Measurements from ENCODE around the gene TRIM58.

The TRIM58 gene

DNA sequence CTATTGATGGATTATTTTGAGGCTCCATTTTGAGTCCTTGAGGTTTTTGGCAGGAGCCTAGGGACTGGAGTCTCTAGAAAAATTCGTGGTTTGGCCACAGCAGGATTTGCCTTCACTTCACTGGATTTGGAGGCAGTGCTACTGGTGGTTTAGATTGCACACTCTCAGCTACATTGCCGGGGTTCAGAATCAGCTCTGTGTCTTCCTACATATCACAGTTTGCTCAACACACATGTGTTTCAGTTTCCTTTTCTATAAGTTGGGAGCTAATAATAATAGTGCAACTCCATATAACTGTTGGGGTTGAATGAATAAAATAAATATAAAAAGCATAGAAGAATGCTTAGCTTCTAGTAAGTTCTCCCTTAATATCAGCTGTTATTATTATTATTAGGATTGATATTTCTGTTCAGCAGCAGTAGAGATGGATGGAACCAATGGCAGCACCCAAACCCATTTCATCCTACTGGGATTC lies 38.2 kb downstream of the TRIM58 start, which contains the start of gene OR2W3:
Gene OR2W3 (plus strand): TSS at position 425 of the 475 bp plus-strand sequence. CDS start 0 bp downstream, at position 425.
- no peak for DNase-seq

DNA sequence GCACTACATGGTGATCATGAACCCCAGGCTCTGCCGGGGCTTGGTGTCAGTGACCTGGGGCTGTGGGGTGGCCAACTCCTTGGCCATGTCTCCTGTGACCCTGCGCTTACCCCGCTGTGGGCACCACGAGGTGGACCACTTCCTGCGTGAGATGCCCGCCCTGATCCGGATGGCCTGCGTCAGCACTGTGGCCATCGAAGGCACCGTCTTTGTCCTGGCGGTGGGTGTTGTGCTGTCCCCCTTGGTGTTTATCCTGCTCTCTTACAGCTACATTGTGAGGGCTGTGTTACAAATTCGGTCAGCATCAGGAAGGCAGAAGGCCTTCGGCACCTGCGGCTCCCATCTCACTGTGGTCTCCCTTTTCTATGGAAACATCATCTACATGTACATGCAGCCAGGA lies 39.0 kb downstream of the TRIM58 start:
- no peak for DNase-seq

DNA sequence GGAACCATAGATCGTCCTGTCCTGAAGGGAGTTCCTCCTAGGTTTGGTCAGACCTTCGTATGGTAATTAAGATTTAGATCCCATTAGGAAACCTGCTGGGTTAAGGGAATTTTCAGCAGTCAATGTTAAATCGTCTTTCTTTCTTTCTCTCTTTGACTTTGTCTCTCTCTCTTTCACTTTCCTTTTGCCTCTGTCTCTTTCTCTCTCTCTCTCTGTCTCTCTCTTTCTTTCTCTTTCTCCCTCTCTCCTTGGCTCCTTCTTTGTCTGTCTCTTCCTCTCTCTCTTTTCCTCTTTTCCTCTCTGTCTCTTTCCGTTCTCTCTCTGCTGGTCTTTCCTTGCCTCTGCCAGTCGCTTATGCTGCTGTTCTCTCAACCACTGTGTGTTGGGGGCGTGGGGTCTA lies 47.1 kb downstream of the TRIM58 start:
- no peak for DNase-seq

DNA sequence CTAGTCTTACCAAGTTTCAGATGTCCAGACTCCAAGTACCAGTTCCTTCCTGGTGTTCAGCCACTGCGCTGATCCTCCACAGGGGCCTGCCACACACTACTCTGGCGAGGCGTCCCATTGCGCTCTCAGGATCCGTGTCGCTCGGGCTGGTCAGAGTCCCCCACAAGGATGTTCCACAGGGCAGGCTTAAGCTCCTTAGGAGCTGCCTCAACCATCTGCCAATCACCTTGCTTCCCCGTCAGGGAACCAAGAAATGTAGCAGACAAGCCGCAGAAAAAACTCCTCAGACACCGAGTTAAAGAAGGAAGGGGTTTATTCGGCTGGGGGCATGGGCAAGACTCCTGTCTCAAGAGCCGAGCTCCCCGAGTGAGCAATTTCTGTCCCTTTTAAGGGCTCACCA lies 48.2 kb downstream of the TRIM58 start:
- DNase-seq: no peak

DNA sequence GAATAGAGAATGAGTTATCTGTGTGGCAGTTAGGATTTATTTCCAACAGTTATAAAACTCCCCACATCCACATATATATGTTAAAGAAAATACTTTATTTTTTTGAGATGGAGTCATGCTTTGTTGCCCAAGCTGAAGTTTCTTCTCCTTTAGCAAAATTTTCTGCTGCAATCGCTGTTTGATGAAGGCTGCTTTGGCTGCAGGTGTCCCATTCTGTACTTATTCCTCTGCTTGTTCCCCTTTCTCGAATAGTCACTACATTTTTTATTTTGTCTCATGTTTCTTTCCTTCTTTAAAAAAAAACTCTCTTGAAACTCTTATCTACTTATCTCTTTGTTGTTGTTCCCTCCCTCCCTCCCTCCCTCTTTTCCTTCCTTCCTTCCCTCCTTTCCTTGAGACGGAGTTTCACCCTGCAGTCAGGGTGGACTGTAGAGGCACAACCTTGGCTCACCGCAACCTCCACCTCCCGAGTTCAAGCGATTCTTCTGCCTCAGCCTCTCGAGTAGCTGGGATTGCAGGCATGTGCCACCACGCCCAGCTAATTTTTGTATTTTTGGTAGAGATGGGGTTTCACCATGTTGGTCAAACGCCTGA lies 49.0 kb downstream of the TRIM58 start:
- no peak for DNase-seq

DNA sequence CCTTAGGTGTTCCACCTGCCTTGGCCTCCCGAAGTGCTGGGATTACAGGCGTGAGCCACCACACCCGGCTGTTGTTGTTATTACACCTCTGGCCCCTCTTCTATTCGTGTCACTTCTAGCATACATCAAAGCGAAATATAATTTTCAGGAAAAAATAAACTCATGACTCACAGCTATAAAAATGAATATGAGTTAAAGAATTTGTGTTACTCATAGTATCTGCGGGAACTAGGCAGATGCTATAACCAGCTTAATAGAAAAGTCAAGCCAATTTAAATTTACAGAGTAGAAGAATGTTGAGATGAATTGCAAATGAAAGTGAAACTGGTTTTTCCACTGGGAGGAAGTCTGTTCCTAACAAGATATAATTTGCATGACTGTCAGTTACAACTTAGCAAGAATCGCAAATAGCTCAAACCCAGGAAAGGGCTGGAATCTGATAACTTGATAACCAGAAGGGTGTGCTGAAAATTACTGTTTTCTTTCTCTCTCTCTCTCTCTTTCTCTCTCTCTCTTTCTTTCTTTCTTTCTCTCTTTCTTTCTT lies 49.6 kb downstream of the TRIM58 start:
- DNase-seq: no peak

DNA sequence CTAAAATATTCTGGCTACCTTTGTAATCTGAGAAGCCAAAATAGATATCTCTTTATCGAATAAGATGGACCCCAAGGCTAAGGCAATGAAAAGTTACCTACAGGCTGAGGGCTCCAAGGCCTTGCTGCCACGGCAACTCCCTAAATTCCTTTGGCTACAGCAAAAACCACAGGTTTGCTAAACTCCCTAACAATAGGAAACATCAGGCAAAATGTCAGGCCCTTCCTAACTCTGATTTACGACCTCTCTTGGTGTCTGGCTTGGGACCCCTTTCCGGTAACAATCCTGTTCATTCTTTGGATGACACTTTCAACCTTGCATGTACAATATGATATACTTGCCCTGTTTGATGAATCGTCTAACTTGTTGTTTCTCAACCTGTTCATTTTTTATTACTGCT lies 51.8 kb downstream of the TRIM58 start:
- DNase-seq: no peak

DNA sequence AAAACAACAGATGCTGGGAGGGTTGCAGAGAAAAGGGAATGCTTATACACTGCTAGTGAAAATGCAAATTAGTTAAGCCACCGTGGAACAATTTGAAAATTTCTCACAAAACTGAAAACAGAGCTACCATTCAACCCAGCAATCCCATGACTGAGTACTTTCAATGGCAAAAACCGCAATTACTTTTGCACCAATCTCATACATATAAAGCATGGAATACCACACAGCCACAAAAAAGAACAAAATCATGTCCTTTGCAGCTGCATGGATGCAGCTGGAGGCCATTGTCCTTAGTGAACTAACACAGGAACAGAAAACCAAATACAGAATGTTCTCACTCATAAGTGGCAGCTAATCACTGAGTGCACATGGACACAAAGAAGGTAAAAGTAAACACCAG lies 56.8 kb downstream of the TRIM58 start:
- DNase-seq: no peak

DNA sequence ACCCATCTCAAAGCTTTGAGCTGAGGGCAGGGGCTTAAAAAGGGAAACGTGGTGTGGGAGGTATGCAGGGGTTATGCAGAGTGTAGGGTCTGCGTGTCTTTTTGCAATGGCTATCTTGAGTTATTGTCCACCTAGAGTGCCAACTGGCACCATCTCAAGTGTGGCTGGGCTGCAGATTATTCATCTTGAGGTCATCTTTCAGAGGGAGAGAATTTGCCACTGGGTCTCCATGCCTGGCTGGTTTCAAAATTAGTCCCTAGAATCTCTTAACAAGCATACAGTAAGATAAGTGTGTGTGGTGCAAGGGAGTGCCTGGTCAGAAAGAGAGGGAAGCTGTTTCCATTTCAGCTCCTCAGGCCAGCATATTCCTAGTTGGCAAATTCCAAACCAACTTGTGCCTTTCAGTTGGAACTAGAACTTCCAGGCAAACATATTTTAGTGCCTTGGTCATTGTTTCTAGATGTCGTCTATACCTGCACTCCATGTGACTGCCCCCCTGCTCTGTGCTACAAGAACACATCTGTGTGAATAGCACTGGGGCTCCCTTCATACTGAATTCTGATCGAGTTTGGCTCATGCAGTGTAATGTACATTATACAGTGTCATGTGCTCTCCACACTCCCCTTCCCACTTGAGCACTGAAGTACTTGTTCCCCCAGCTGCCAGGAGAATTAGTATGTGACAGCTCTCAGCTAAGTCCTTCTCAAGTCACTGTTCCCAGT lies 58.1 kb downstream of the TRIM58 start:
- DNase-seq: no peak

DNA sequence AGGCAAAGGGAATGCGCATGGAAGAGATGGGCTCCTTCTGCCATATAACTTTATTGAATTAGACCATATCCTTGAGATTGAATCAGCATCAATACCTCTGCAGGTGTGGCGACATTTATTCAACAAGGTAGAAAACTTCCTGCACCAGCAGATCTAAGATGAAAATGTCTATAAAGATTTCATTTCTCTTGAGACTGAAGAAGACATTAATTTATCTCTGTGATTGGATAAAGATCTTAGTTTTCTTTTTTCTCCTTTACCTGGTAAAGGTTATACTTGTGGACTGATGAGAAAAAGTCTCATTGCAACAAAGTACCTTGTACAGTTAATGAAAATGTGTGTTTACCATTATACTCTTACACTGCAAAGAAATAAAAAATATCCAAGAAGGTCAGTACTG lies 63.0 kb downstream of the TRIM58 start, which contains the start of gene OR2T8:
Gene OR2T8 (plus strand): TSS at position 301 of the 400 bp plus-strand sequence. CDS start 766 bp downstream, outside the sequence.
- no peak for DNase-seq

DNA sequence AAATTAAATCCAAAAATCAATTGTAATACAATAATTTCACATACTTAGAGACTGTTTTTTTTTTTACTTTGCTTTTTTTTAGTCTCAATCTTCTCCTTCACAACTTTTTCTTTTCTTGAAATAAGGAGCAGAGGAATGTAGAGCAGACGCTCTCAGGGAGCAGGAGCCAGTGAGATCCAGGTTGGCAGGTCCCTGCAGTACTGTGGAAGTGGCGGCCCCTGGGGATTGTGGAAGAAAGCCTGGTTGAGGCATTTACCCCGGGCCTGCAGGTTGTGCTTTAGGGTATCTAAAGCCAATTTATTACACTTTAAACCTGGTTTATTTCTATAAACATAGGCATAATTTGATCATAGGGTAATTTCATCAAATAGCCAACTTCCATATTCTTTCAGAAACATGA lies 67.0 kb downstream of the TRIM58 start:
- DNase-seq: no peak

DNA sequence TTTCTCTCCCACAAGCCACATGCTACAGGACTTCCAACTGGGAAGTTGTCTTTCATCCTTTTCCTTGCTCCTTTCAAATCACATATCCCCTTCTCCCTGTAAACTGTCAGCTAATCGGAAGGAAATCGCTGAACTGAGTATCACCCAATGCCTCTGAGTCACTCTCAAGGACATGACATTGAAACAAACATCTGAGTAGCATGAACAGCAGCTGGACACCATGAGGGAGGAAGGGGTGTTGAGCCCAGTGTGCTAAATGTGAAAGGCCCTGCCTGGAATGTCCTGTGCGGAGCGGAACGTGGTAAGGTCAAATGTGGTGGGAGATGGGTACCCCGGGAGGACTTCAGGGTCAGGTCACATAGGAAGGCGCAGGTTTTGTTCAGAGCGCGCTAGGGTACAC lies 67.9 kb downstream of the TRIM58 start, which contains the start of gene OR2AJ1:
Gene OR2AJ1 (plus strand): TSS at position 22 of the 400 bp plus-strand sequence. CDS start 8,880 bp downstream, outside the sequence.
- DNase-seq: no peak

Measured in NCI-H446 (cell line).